ENCODE results near the gene MDFIC. TPM values are rescaled to one million over a fixed set of nuclear protein-coding genes. Genes with fewer than 3 reads are reported as not detected.

MDFIC gene
- total RNA-seq, 1 donor from 2014 or later: 7.1 TPM

DNA sequence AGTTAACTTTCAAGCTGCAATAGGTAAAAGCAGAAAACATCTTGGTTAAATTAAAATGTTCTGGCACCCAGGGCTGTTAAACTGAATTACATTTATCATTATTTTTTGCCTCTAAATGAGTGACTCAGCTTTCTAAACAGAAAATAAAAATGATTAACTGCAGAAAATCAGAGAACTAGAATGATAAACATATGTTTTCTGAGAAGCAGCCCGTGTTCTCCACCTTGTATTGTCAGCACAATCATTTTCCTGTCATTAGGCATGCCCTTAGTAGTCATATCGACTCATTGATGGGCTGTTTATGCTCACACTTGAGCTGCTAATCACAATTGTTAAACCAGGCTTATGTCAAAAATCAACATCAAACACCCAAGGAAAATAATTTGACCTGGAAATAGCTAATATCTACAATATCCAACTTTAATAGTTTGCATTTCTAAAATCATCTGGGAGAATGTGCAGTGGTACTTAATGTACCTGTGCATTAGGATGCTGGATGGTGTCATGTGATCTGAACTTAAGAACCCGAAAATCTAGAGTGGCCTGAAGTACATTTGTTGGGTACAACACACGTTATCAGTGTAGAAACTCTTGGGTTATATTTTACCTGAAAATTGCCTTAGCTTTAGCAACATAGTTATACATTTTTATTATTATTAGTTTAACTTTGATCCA is 2.3 kb downstream of the MDFIC start:
- Histone ChIP-seq H3K36me3 (no peaks in the 10 kb centered on the region), H3K79me2 (ENCODE audit: low read depth) (no peaks in the 10 kb centered on the region), H2AFZ (replicated peaks) (no peak overlapping the region), H3K4me2 (peak overlapping the region; percentile 82), H3K4me3 (peak overlapping the region; percentile 75), H3F3A (ENCODE audit: low read depth) (peaks cover 18% of the 10 kb centered on the region), H3K27me3 (peaks cover 41% of the 10 kb centered on the region), H3K4me1 (peaks cover 9% of the 10 kb centered on the region), H3K9ac (no peak overlapping the region), H3K9me3 (ENCODE audit: low read depth) (no peaks in the 10 kb centered on the region), H3K27ac (no peak overlapping the region), H4K20me1 (ENCODE audit: low read depth) (no peaks in the 10 kb centered on the region)
- Mint-ChIP-seq H3K9me3 (no peaks in the 10 kb centered on the region), H3K27ac (no peak overlapping the region), H3K36me3 (peaks cover 2% of the 10 kb centered on the region), H3K4me1 (peaks cover 9% of the 10 kb centered on the region), H3K27me3 (ENCODE audit: insufficient read depth, low read depth) (peaks cover 2% of the 10 kb centered on the region), H3K4me3 (peak overlapping the region; percentile 90)
- DNase-seq (ENCODE audit: low spot score): no peak
- TF ChIP-seq, protein P1, sequence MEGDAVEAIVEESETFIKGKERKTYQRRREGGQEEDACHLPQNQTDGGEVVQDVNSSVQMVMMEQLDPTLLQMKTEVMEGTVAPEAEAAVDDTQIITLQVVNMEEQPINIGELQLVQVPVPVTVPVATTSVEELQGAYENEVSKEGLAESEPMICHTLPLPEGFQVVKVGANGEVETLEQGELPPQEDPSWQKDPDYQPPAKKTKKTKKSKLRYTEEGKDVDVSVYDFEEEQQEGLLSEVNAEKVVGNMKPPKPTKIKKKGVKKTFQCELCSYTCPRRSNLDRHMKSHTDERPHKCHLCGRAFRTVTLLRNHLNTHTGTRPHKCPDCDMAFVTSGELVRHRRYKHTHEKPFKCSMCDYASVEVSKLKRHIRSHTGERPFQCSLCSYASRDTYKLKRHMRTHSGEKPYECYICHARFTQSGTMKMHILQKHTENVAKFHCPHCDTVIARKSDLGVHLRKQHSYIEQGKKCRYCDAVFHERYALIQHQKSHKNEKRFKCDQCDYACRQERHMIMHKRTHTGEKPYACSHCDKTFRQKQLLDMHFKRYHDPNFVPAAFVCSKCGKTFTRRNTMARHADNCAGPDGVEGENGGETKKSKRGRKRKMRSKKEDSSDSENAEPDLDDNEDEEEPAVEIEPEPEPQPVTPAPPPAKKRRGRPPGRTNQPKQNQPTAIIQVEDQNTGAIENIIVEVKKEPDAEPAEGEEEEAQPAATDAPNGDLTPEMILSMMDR (IDR thresholded peaks at IDR 0.05): no peak
- TF ChIP-seq EZH2 (IDR thresholded peaks at IDR 0.05) (no peak), EZH2phosphoT487 (IDR thresholded peaks at IDR 0.05) (no peak)

DNA sequence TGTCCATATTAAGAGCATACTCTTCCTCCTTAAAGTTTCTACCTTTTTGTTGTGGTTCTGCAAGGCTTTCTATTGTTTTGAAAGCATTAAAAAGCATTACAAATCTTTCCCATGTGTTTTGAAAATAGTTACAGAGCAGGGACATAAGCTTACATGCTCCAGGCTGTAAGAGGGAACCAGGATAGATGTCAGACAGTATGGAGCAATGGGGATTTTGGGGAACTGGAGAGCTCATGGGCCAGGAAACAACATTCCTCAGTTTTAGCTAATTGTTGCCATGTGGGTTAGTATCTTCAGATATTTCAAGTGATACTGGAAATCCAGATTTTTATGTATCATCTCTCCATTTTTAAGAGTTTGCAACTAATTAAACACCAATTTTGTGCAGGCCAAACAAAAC is 3.5 kb downstream of the MDFIC start:
- no peak overlapping the region for H3K27ac ChIP-seq
- no peaks in the 10 kb centered on the region for H3K79me2 ChIP-seq (ENCODE audit: low read depth)
- Mint-ChIP-seq H3K27ac (no peak overlapping the region), H3K4me1 (peaks cover 9% of the 10 kb centered on the region), H3K27me3 (ENCODE audit: insufficient read depth, low read depth) (peaks cover 2% of the 10 kb centered on the region), H3K9me3 (no peaks in the 10 kb centered on the region), H3K36me3 (peaks cover 2% of the 10 kb centered on the region), H3K4me3 (no peak overlapping the region)
- peaks cover 22% of the 10 kb centered on the region for H3K4me1 ChIP-seq
- no peak overlapping the region for H2AFZ ChIP-seq (replicated peaks)
- DNase-seq (ENCODE audit: low spot score): no peak
- H3F3A ChIP-seq (ENCODE audit: low read depth): peaks cover 26% of the 10 kb centered on the region
- H3K4me2 ChIP-seq: no peak overlapping the region
- peaks cover 39% of the 10 kb centered on the region for H3K27me3 ChIP-seq
- no peak overlapping the region for H3K9ac ChIP-seq
- H3K9me3 ChIP-seq (ENCODE audit: low read depth): no peaks in the 10 kb centered on the region
- TF ChIP-seq EZH2phosphoT487 (IDR thresholded peaks at IDR 0.05): no peak
- TF ChIP-seq, protein P1 (IDR thresholded peaks at IDR 0.05): no peak
- no peak for TF ChIP-seq EZH2 (IDR thresholded peaks at IDR 0.05)
- H4K20me1 ChIP-seq (ENCODE audit: low read depth): no peaks in the 10 kb centered on the region
- no peak overlapping the region for H3K4me3 ChIP-seq
- H3K36me3 ChIP-seq: no peaks in the 10 kb centered on the region

DNA sequence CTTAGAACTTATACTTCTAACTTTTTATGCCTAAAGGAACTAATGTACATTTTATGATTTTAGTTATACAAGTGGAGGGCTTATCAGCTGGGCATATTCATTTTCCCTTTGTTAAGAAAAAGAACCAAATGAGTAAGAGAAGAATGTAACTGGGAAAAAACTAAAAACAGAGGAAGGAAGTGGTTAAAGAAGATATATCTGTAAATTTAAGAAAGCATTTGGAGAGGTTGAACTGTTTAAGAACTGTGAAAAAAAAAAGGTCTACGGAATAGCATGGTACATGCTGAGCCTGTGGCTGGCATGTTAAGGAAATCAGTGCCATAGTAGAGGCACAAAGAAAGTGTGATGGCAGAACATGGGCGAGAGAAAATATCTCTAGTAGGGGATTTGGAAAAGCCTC is 6.2 kb downstream of the MDFIC start:
- Mint-ChIP-seq H3K4me3 (no peak overlapping the region), H3K36me3 (peaks cover 2% of the 10 kb centered on the region), H3K9me3 (no peaks in the 10 kb centered on the region), H3K4me1 (peaks cover 9% of the 10 kb centered on the region), H3K27me3 (ENCODE audit: insufficient read depth, low read depth) (no peaks in the 10 kb centered on the region), H3K27ac (no peak overlapping the region)
- H4K20me1 ChIP-seq (ENCODE audit: low read depth): no peaks in the 10 kb centered on the region
- TF ChIP-seq EZH2 (IDR thresholded peaks at IDR 0.05): no peak
- peaks cover 19% of the 10 kb centered on the region for H3K27me3 ChIP-seq
- no peak overlapping the region for H3K4me2 ChIP-seq
- H3K4me1 ChIP-seq: peaks cover 25% of the 10 kb centered on the region
- H2AFZ ChIP-seq (replicated peaks): no peak overlapping the region
- DNase-seq (ENCODE audit: low spot score): no peak
- no peak overlapping the region for H3K27ac ChIP-seq
- no peaks in the 10 kb centered on the region for H3K36me3 ChIP-seq
- H3K9ac ChIP-seq: no peak overlapping the region
- H3K9me3 ChIP-seq (ENCODE audit: low read depth): no peaks in the 10 kb centered on the region
- H3K4me3 ChIP-seq: no peak overlapping the region
- H3F3A ChIP-seq (ENCODE audit: low read depth): peaks cover 10% of the 10 kb centered on the region
- no peaks in the 10 kb centered on the region for H3K79me2 ChIP-seq (ENCODE audit: low read depth)

DNA sequence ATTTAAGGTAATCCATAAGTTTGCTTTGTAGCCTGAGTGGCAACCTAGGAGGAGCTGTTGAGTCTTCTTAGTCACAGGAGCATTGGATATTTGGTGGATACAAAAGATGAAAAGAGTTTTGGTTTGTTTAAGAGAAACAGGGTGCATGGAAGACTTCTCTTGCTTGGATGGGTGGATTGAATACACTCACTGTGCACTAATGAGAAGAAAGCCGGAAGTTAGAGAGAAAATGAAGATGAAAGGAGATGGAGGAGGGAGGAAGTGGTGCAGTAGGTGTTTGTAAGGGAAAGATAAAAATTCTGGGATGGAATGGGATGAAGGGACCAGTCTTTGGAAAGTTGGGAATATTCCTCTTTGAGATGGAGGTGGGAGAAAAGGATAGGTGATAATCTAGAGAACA is 7.7 kb downstream of the MDFIC start:
- Mint-ChIP-seq H3K27ac (no peak overlapping the region), H3K4me1 (peaks cover 2% of the 10 kb centered on the region), H3K36me3 (peaks cover 2% of the 10 kb centered on the region), H3K4me3 (no peak overlapping the region), H3K27me3 (ENCODE audit: insufficient read depth, low read depth) (no peaks in the 10 kb centered on the region), H3K9me3 (no peaks in the 10 kb centered on the region)
- TF ChIP-seq EZH2 (IDR thresholded peaks at IDR 0.05): no peak
- TF ChIP-seq, protein P1 (IDR thresholded peaks at IDR 0.05): peak; percentile 30
- Histone ChIP-seq H3K27ac (no peak overlapping the region), H3K4me1 (peaks cover 16% of the 10 kb centered on the region), H3F3A (ENCODE audit: low read depth) (peaks cover 10% of the 10 kb centered on the region), H3K36me3 (no peaks in the 10 kb centered on the region), H3K79me2 (ENCODE audit: low read depth) (no peaks in the 10 kb centered on the region), H3K4me3 (no peak overlapping the region), H3K9me3 (ENCODE audit: low read depth) (no peaks in the 10 kb centered on the region), H3K4me2 (peak overlapping the region; percentile 61), H3K27me3 (peaks cover 4% of the 10 kb centered on the region), H3K9ac (no peak overlapping the region), H2AFZ (replicated peaks) (no peak overlapping the region), H4K20me1 (ENCODE audit: low read depth) (no peaks in the 10 kb centered on the region)
- peak; percentile 15 for DNase-seq (ENCODE audit: low spot score)
